Loucy (cell line): ENCODE data around the gene NR3C2.

Experiments used
- CTCF ChIP-seq: fragments of 200-600 bp; sonication (generic); conservative IDR thresholded peaks from 2 replicates; pipeline ENCODE4 v1.5.1; 2014; ENCODE audit warnings: mild to moderate bottlenecking, antibody characterized with exemption, low read length
- EZH2phosphoT487 ChIP-seq: fragments of 200-600 bp; IDR thresholded peaks from 2 replicates; pipeline ENCODE4 v1.6.1; 2018; ENCODE audit warnings: antibody characterized with exemption, mild to moderate bottlenecking, moderate library complexity, borderline replicate concordance

GRCh38 chr4:148275266-148275665 lies 166.9 kb downstream of the NR3C2 start:
- no peak for TF ChIP-seq CTCF
- no peak for TF ChIP-seq EZH2phosphoT487
